K562 (cell line): ENCODE data around the gene ANKRD30A. TPM values are rescaled to one million over a fixed set of nuclear protein-coding genes. Genes with fewer than 3 reads are reported as not detected.
"Not testable (repeated sequence)": the region's sequence is repeated elsewhere in the genome, so short reads cannot be mapped to it uniquely, and the experiment has no call there.

Experiments
- ATAC-seq: fragments of 200-7000 bp; cut with Tn5 transposase; 3 replicates; pipeline ENCODE4 v1.9.1; 2020; ENCODE audit warnings: moderate library complexity
- BruUV-seq: library from RNA; stranded (reverse); fragments of 400-500 nt; replicated peaks from 2 replicates; lab custom pipeline; 2021; lab: Mats Ljungman, UMichigan
- CTCF ChIA-PET: fragments of 300-600 bp; formaldehyde crosslinking; extraction: SDS; loops from one replicate; lab custom pipeline; 2021; ENCODE audit warnings: low intra/inter-chr PET ratio; lab: Yijun Ruan, JAX
- POLR2A ChIA-PET: fragments of 300-600, 350-650 bp; sonication (Branson Sonifier 250); formaldehyde crosslinking; extraction: SDS; loops from one replicate; lab custom pipeline; 2021; ENCODE audit warnings: antibody characterized with exemption, inconsistent platforms; lab: Yijun Ruan, JAX
- DNase-seq, 4 experiments: peaks; one replicate each; pipeline versions ENCODE4 v3.0.0 to v3.0.0-alpha.2; 2011 to 2018; ENCODE audit warnings: low spot score in 3 of 4, mixed read lengths in 3 of 4; ENCODE audit errors: extremely low read depth in 1 of 4
- FAIRE-seq: peaks from 2 replicates; lab custom pipeline; 2011; peaks lifted over from hg19 to GRCh38; lab: Jason Lieb, UNC
- H2AFZ ChIP-seq: 2 replicates; pipeline ENCODE4 v1.6.0; 2011; ENCODE audit warnings: low read depth, low read length, control low read depth, inconsistent platforms
- H3K27ac ChIP-seq: fragments of 200-600 bp; 3 replicates; pipeline ENCODE4 v1.8.0; 2011; ENCODE audit warnings: low read depth, mild to moderate bottlenecking, control low read depth, inconsistent platforms, low read length, moderate library complexity, mixed read lengths; ENCODE audit errors: extremely low read depth
- H3K27me3 ChIP-seq, 2 experiments: fragments of 300-600 bp in 1 of 2; 2 replicates in 1 of 2; 3 replicates in 1 of 2; pipeline versions ENCODE4 v1.6.0 to v1.8.0; 2011; ENCODE audit warnings: inconsistent platforms in 2 of 2, low read length in 2 of 2, mild to moderate bottlenecking in 1 of 2, mixed read lengths in 1 of 2, moderate library complexity in 1 of 2; ENCODE audit not compliant: control insufficient read depth in 2 of 2, insufficient read depth in 2 of 2
- H3K36me3 ChIP-seq: fragments of 300-600 bp; 3 replicates; pipeline ENCODE4 v1.8.0; 2011; ENCODE audit warnings: mild to moderate bottlenecking, low read length, inconsistent platforms; ENCODE audit not compliant: control insufficient read depth, insufficient read depth
- H3K4me1 ChIP-seq, 2 experiments: fragments of 200-600 bp in 1 of 2; replicated peaks in 1 of 2; 2 replicates in 1 of 2; 3 replicates in 1 of 2; pipeline versions ENCODE4 v1.5.1 to v1.8.0; 2011; ENCODE audit warnings: inconsistent platforms in 2 of 2, low read length in 2 of 2, mild to moderate bottlenecking in 1 of 2, mixed read lengths in 1 of 2, moderate library complexity in 1 of 2; ENCODE audit not compliant: control insufficient read depth in 2 of 2, insufficient read depth in 2 of 2
- H3K4me2 ChIP-seq: 2 replicates; pipeline ENCODE4 v1.6.1; 2011; ENCODE audit warnings: low read length, control low read depth, inconsistent platforms, mixed read lengths; ENCODE audit not compliant: insufficient read depth
- H3K4me3 ChIP-seq: fragments of 200-600 bp; sonication (generic), shearing (Covaris generic); 2 replicates; pipeline ENCODE4 v1.5.1; 2016; ENCODE audit warnings: control low read depth, inconsistent platforms
- H3K79me2 ChIP-seq: fragments of 200-600 bp; 3 replicates; pipeline ENCODE4 v1.8.0; 2011; ENCODE audit warnings: low read length, inconsistent platforms; ENCODE audit not compliant: control insufficient read depth, insufficient read depth
- H3K9ac ChIP-seq, 2 experiments: 2 replicates each; pipeline versions ENCODE4 v1.6.0 to v1.6.1; 2011; ENCODE audit warnings: low read depth in 2 of 2, low read length in 2 of 2, control low read depth in 1 of 2, inconsistent platforms in 1 of 2, mild to moderate bottlenecking in 1 of 2, mixed read lengths in 1 of 2; ENCODE audit not compliant: insufficient read depth in 1 of 2
- H3K9me1 ChIP-seq: one replicate; pipeline ENCODE4 v1.6.0; 2011; ENCODE audit warnings: inconsistent platforms, mild to moderate bottlenecking, low read length, moderate library complexity; ENCODE audit not compliant: control insufficient read depth, insufficient read depth
- H3K9me3 ChIP-seq: replicated peaks from 2 replicates; pipeline ENCODE4 v1.5.1; 2011; ENCODE audit warnings: low read depth, low read length, inconsistent platforms; ENCODE audit not compliant: control insufficient read depth, insufficient read depth
- H4K20me1 ChIP-seq: replicated peaks from 2 replicates; pipeline ENCODE4 v1.6.1; 2011; ENCODE audit warnings: low read length, inconsistent platforms, mixed read lengths; ENCODE audit not compliant: control insufficient read depth, insufficient read depth
- FOS ChIP-seq: IDR thresholded peaks from 3 replicates; pipeline ENCODE4 v1.6.1; 2011; ENCODE audit not compliant: insufficient read length; ENCODE audit errors: extremely low read depth
- GATA2 ChIP-seq: sonication (generic); formaldehyde crosslinking; IDR thresholded peaks from 2 replicates; pipeline ENCODE4 v1.4.0; 2020; ENCODE audit warnings: mild to moderate bottlenecking, missing genetic modification reagents
- ZNF561 ChIP-seq: fragments of 450-650 bp; formaldehyde crosslinking; conservative IDR thresholded peaks from 2 replicates; pipeline ENCODE4 v1.4.0; 2020; ENCODE audit warnings: mild to moderate bottlenecking, moderate library complexity
- WGBS: fragments of 100-300 bp; shearing (Covaris generic); methylation state at CpG from one replicate; pipeline ENCODE4 v1.1.6; 2016; ENCODE audit warnings: low coverage, mixed read lengths; ENCODE audit not compliant: insufficient coverage; ENCODE audit errors: missing lambda C conversion rate; 5-methylcytosine and 5-hydroxymethylcytosine counted together
- in situ Hi-C: fragments of 300-500 bp; cut with MboI; formaldehyde crosslinking; loops from 4 replicates; pipeline ENCODE4 v1.15.0; 2018; ENCODE audit warnings: inconsistent platforms, mixed read lengths
- intact Hi-C: fragments of 100-400 bp; cut with micrococcal nuclease; formaldehyde crosslinking; loops from 2 replicates; pipeline ENCODE4 v1.14.2; 2022
- polyA plus RNA-seq, 8 experiments: library from polyadenylated mRNA; depleted of rRNA in 4 of 8; stranded (reverse) in 5 of 8; unstranded in 3 of 8; fragments of >200 nt; fragmentation: Nextera tagmentation in 2 of 8; fragmentation: Illumina TruSeq in 1 of 8; extraction: Ambion mirVana in 2 of 8; extraction: Trizol in 1 of 8; gene quantifications; 2 replicates each; pipeline versions ENCODE4 v1.2.1 to v1.2.3, GENCODE V29; 2011 to 2014; ENCODE audit warnings: inconsistent platforms in 1 of 8, missing spikeins in 1 of 8
- total RNA-seq, 7 experiments: library from RNA; depleted of rRNA in 6 of 7; stranded (reverse); fragments of >200 nt in 6 of 7; fragmentation: Illumina TruSeq in 2 of 7; extraction: Trizol in 2 of 7; gene quantifications; 2 replicates each; pipeline versions ENCODE4 v1.2.1 to v1.2.3, GENCODE V29; 2011 to 2021; ENCODE audit warnings: low replicate concordance in 1 of 7
- TF ChIP-seq, protein P1 (sequence below): IDR thresholded peaks from 2 replicates; pipeline ENCODE4 v1.6.1; 2011; ENCODE audit warnings: borderline replicate concordance, low read depth, mild to moderate bottlenecking, moderate library complexity, low read length; ENCODE audit not compliant: insufficient read depth, poor library complexity, severe bottlenecking
- TF ChIP-seq, protein P2 (sequence below): fragments of 450-650 bp; formaldehyde crosslinking; IDR thresholded peaks from 2 replicates; pipeline ENCODE4 v1.4.0; 2020; ENCODE audit warnings: mild to moderate bottlenecking, mixed read lengths

The ANKRD30A gene
- total and polyA plus RNA-seq, 9 of the 15 experiments (the other 6 are each of a cell fraction or from before 2014, with no cell fraction given) = 0.04 to 0.09 (median 0.07) TPM; not detected in 6

DNA sequence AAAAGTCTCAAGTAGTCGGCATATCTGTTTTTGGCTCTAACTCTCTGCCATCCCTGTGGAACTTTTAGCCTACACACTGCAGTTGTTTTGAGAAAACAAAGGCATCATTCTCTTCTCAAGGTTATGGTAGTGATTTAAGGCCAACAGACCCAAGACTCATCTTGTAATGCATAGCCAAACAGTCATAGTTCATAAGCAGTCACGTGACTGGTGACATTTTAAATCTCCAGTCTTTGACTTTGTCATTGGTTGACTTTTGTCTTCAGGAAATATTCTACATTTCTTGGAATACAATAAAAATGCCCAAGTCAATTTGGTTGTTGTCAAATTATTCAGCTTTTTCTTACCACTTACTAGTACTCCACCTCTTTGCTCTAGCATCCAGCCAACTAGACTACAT, 114.8 kb downstream of the ANKRD30A start:
- in situ Hi-C loops = no loop called here
- H3K27me3 ChIP-seq = no peaks in the 10 kb centered on the region
- BruUV-seq = no TSS peak

DNA sequence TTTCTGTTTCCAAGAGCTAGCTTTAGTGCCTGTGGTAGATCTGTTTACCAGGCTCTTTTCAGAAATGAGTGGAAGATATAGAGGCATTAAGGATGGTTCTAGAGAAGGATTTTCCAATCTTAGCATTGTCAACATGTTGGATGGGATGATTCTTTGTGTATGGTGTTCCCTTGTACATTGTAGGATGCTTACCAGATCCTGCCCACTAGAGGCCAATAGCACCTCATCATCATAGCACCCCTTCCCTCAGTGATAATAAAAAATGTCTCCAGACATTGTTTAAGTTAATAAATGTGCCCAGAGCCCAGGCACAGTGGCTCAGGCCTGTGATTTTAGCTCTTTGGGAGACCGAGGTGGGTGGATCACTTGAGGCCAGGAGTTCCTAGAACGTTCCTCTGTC, 121.2 kb downstream of the ANKRD30A start:
- H3K9me1 ChIP-seq = no peaks in the 10 kb centered on the region
- H3K79me2 ChIP-seq = no peaks in the 10 kb centered on the region
- ATAC-seq (no peak), FAIRE-seq (no peak), DNase-seq (no peak)
- H3K4me1 ChIP-seq = no peaks in the 10 kb centered on the region
- H3K4me3 ChIP-seq = no peak overlapping the region
- CTCF ChIA-PET = no interaction called here
- TF ChIP-seq, protein P1, sequence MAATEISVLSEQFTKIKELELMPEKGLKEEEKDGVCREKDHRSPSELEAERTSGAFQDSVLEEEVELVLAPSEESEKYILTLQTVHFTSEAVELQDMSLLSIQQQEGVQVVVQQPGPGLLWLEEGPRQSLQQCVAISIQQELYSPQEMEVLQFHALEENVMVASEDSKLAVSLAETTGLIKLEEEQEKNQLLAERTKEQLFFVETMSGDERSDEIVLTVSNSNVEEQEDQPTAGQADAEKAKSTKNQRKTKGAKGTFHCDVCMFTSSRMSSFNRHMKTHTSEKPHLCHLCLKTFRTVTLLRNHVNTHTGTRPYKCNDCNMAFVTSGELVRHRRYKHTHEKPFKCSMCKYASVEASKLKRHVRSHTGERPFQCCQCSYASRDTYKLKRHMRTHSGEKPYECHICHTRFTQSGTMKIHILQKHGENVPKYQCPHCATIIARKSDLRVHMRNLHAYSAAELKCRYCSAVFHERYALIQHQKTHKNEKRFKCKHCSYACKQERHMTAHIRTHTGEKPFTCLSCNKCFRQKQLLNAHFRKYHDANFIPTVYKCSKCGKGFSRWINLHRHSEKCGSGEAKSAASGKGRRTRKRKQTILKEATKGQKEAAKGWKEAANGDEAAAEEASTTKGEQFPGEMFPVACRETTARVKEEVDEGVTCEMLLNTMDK = no peak
- TF ChIP-seq GATA2 (CRISPR knock-in tag) (no peak), ZNF561 (CRISPR knock-in tag) (no peak)
- no peak overlapping the region for H3K9ac ChIP-seq
- no peak overlapping the region for H3K4me2 ChIP-seq
- no peaks in the 10 kb centered on the region for H3K36me3 ChIP-seq
- intact Hi-C loops = no loop called here
- no peak overlapping the region for H2AFZ ChIP-seq
- H3K9me3 ChIP-seq = no peaks in the 10 kb centered on the region
- in situ Hi-C loops = no loop called here
- 0% methylated on average over 2 of the region's 2 CpGs for WGBS
- no peaks in the 10 kb centered on the region for H3K27me3 ChIP-seq
- POLR2A ChIA-PET = no interaction called here
- no peak overlapping the region for H3K27ac ChIP-seq
- no TSS peak for BruUV-seq
- H4K20me1 ChIP-seq = no peaks in the 10 kb centered on the region

More for the DNA sequence above, 114.8 kb downstream of the ANKRD30A start:
- no peaks in the 10 kb centered on the region for H3K79me2 ChIP-seq
- DNase-seq = no peak
- no peak overlapping the region for H3K9ac ChIP-seq
- no peak overlapping the region for H3K4me2 ChIP-seq
- CTCF ChIA-PET = no interaction called here
- TF ChIP-seq, protein P2, sequence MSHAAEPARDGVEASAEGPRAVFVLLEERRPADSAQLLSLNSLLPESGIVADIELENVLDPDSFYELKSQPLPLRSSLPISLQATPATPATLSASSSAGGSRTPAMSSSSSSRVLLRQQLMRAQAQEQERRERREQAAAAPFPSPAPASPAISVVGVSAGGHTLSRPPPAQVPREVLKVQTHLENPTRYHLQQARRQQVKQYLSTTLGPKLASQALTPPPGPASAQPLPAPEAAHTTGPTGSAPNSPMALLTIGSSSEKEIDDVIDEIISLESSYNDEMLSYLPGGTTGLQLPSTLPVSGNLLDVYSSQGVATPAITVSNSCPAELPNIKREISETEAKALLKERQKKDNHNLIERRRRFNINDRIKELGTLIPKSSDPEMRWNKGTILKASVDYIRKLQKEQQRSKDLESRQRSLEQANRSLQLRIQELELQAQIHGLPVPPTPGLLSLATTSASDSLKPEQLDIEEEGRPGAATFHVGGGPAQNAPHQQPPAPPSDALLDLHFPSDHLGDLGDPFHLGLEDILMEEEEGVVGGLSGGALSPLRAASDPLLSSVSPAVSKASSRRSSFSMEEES (CRISPR knock-in tag) = peak; percentile 87
- TF ChIP-seq FOS = no peak
- TF ChIP-seq, all 486 proteins: peak for 1
- intact Hi-C loops = no loop called here
- Histone ChIP-seq H4K20me1 (no peaks in the 10 kb centered on the region), H3K4me3 (no peak overlapping the region), H3K9me3 (no peaks in the 10 kb centered on the region), H3K4me1 (no peaks in the 10 kb centered on the region), H3K9me1 (no peaks in the 10 kb centered on the region), H2AFZ (no peak overlapping the region), H3K36me3 (no peaks in the 10 kb centered on the region), H3K27ac (no peak overlapping the region)
- ATAC-seq (no peak), FAIRE-seq (no peak)
- 0% methylated on average over 2 of the region's 2 CpGs for WGBS
- POLR2A ChIA-PET = no interaction called here

DNA sequence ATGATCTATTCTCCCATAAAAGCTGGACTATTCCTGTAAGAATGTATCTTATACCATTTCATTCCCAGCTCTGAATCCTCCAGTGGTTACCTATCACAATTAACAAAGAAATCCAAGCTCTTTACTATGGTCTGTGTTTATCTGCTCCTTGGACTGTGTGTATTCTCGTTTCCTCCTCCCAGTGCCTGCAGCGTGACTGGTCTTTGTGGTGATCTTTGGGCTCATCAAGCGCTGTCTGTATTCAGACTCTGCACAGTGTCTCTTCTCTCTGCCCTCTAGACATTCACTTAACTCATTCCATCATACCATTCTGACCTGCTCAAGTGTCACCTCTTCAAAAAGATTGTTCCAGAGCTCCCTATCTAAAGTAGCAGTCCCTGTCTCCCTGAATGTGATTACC, 130.4 kb downstream of the ANKRD30A start:
- BruUV-seq, H3K36me3 ChIP-seq, H3K4me1 ChIP-seq, ATAC-seq, H3K4me3 ChIP-seq, H3K9me3 ChIP-seq, CTCF ChIA-PET, H3K27ac ChIP-seq, H4K20me1 ChIP-seq, H3K9me1 ChIP-seq, H3K27me3 ChIP-seq, POLR2A ChIA-PET, H3K79me2 ChIP-seq, H3K4me2 ChIP-seq, H2AFZ ChIP-seq, FAIRE-seq, H3K9ac ChIP-seq, in situ Hi-C loops, intact Hi-C loops, DNase-seq: not testable (repeated sequence)
- 0% methylated on average over 3 of the region's 3 CpGs for WGBS
